Upper lobe of right lung (tissue), 1 donor: ENCODE results near the gene ZNF467. TPM values are rescaled to one million over a fixed set of nuclear protein-coding genes. Genes with fewer than 3 reads are reported as not detected.

Experiments used
- ATAC-seq: fragments of 200-7000 bp; cut with Tn5 transposase; one replicate; pipeline ENCODE4 v1.9.1; 2020; ENCODE audit warnings: mild to moderate bottlenecking, moderate library complexity
- DNase-seq: peaks from one replicate; pipeline ENCODE4 v3.0.0-alpha.2; 2020
- H3K27ac ChIP-seq: fragments of 200-600 bp; one replicate; pipeline ENCODE4 v1.8.0; 2022
- H3K27me3 ChIP-seq: fragments of 200-600 bp; one replicate; pipeline ENCODE4 v1.8.0; 2022; ENCODE audit warnings: mild to moderate bottlenecking
- H3K36me3 ChIP-seq: fragments of 200-600 bp; one replicate; pipeline ENCODE4 v1.8.0; 2022
- H3K4me1 ChIP-seq: fragments of 200-600 bp; one replicate; pipeline ENCODE4 v1.8.0; 2022
- H3K4me3 ChIP-seq: fragments of 200-600 bp; one replicate; pipeline ENCODE4 v1.8.0; 2022; ENCODE audit warnings: mild to moderate bottlenecking
- H3K9me3 ChIP-seq: fragments of 200-600 bp; one replicate; pipeline ENCODE4 v1.8.0; 2022
- intact Hi-C: fragments of 100-400 bp; cut with DNase I; formaldehyde crosslinking; loops from one replicate; pipeline ENCODE4 v1.11.0; 2022
- total RNA-seq: library from RNA; stranded (reverse); fragmentation: NEBNext Ultra II Directional; extraction: Animal tissue kit (Norgen Biotek cat#: 25700); gene quantifications from one replicate; pipeline ENCODE4 v1.2.1, GENCODE V29; 2021
- TF ChIP-seq, protein P1 (sequence below): fragments of 200-600 bp; IDR thresholded peaks from one replicate; pipeline ENCODE4 v1.8.0; 2022; ENCODE audit warnings: antibody characterized with exemption
- donor health status: DM: no; HTN: yes; CAD: no; lungs with severe emphysema.

ZNF467 gene
- total RNA-seq, 1 donor from 2014 or later, result 35.3 TPM

DNA sequence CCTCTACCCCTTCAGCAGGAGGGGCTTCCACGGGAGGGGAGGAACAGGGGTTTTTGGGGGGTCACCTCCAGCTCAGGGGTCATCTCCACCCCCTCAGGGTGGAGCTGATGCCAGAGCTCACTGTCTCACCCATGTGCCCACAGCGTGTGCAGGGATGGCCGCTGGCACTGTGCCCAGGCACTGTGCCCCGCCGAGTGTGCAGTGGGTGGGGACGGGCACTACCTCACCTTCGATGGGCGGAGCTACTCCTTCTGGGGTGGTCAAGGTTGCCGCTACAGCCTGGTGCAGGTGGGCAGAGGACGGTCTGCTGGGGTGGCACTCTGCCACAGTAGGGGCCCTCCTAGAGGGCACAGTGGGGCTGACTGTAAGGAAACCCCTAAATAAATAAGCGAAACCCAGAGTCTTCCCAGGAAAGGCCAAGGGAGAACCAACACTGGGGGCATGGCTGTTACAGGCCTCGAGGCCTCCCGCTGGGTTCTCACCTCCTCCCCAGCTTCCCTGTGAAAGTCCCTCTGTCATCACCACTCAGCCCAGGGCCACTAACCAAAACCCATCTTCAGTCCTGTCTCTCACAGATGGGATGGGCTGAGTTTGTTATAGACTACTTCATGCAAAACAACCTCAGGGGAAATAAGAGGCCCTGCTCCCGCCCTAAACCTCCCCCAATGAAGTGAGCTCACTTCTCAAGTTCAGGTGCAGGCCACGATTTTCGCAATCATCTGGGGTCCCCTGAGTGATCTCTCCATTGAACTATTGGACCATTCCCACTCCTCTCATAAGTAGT is 7.4 kb upstream of the ZNF467 start:
- H3K27ac ChIP-seq, result no peak overlapping the region
- no peak overlapping the region for H3K4me3 ChIP-seq
- intact Hi-C loops, result no loop called here
- H3K9me3 ChIP-seq, result no peaks in the 10 kb centered on the region
- no peak for ATAC-seq
- H3K36me3 ChIP-seq, result no peaks in the 10 kb centered on the region
- TF ChIP-seq, protein P1, sequence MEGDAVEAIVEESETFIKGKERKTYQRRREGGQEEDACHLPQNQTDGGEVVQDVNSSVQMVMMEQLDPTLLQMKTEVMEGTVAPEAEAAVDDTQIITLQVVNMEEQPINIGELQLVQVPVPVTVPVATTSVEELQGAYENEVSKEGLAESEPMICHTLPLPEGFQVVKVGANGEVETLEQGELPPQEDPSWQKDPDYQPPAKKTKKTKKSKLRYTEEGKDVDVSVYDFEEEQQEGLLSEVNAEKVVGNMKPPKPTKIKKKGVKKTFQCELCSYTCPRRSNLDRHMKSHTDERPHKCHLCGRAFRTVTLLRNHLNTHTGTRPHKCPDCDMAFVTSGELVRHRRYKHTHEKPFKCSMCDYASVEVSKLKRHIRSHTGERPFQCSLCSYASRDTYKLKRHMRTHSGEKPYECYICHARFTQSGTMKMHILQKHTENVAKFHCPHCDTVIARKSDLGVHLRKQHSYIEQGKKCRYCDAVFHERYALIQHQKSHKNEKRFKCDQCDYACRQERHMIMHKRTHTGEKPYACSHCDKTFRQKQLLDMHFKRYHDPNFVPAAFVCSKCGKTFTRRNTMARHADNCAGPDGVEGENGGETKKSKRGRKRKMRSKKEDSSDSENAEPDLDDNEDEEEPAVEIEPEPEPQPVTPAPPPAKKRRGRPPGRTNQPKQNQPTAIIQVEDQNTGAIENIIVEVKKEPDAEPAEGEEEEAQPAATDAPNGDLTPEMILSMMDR, result no peak
- peaks cover 4% of the 10 kb centered on the region for H3K4me1 ChIP-seq
- no peaks in the 10 kb centered on the region for H3K27me3 ChIP-seq
- DNase-seq, result no peak

- DNase-seq (no peak), ATAC-seq (no peak)
- H3K27me3 ChIP-seq, result no peaks in the 10 kb centered on the region
- no peaks in the 10 kb centered on the region for H3K36me3 ChIP-seq
- TF ChIP-seq, protein P1, result no peak
- no peaks in the 10 kb centered on the region for H3K9me3 ChIP-seq
- intact Hi-C loops, result no loop called here
- H3K4me1 ChIP-seq, result peaks cover 4% of the 10 kb centered on the region
- no peak overlapping the region for H3K4me3 ChIP-seq
- H3K27ac ChIP-seq, result no peak overlapping the region
Observed at GRCh38 chr7:149780056-149780455, 6.7 kb upstream of the ZNF467 start.

DNA sequence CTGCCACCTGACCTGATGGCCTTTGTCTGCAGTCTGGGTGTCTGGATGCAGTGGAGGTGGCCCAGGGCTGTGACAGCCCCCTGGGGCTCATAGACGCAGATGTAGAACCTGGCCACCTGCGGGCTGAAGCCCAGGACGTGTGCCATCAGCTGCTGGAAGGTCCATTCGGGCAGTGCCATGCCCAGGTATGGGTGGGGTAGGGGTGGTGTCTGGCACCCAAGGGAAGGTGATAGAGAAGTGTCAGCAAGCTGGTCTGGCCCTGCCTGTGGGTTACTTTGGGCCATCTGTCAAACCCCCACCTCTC is 6.1 kb upstream of the ZNF467 start:
- H3K4me3 ChIP-seq, result no peak overlapping the region
- no peak overlapping the region for H3K27ac ChIP-seq
- H3K4me1 ChIP-seq, result peaks cover 5% of the 10 kb centered on the region
- DNase-seq (no peak), ATAC-seq (no peak)
- no peaks in the 10 kb centered on the region for H3K36me3 ChIP-seq
- TF ChIP-seq, protein P1, result no peak
- intact Hi-C loops, result no loop called here
- H3K9me3 ChIP-seq, result no peaks in the 10 kb centered on the region
- H3K27me3 ChIP-seq, result no peaks in the 10 kb centered on the region

DNA sequence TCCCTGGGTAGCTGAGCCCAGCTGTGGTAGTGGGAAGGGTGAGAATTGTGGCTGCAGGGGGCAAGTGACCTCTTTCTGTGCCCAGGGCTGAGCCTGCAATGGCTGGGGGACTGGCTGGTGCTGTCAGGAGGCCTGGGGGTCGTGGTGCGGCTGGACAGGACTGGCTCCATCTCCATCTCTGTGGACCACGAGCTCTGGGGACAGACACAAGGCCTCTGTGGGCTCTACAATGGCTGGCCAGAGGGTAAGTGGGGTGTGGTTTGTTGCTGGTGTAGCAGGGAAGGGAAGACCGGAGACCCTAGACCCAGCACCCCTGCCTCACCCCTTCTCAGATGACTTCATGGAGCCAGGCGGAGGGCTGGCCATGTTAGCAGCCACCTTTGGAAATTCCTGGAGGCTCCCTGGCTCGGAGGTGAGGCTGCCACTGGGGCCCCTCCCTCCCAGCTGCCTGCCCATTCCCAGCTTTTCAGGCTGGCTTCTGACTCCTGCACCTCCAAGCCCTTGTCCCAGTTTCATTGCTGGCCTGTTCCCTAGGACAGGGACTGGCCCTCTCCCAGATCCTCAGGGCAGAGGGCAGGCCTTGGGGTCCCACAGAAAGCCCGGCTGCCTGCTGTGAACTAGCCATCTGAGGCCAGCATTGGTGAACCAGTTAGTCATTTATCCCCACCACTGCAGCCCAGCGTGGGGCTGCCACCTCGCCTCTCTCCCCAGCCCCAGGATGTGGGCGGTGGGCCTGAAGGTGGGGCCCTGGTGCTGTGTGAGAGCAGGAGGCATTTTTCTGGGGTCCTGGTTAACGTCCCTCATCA is 5.5 kb upstream of the ZNF467 start:
- Histone ChIP-seq H3K27me3 (no peaks in the 10 kb centered on the region), H3K36me3 (no peaks in the 10 kb centered on the region), H3K9me3 (no peaks in the 10 kb centered on the region), H3K4me3 (no peak overlapping the region), H3K4me1 (peaks cover 10% of the 10 kb centered on the region), H3K27ac (no peak overlapping the region)
- TF ChIP-seq, protein P1, result no peak
- intact Hi-C loops, result no loop called here
- no peak for ATAC-seq
- DNase-seq, result peak; percentile 54

- no peaks in the 10 kb centered on the region for H3K27me3 ChIP-seq
- no peak for DNase-seq
- no peak overlapping the region for H3K4me3 ChIP-seq
- no peak overlapping the region for H3K27ac ChIP-seq
- no peaks in the 10 kb centered on the region for H3K9me3 ChIP-seq
- intact Hi-C loops, result no loop called here
- no peaks in the 10 kb centered on the region for H3K36me3 ChIP-seq
- TF ChIP-seq, protein P1, result no peak
- H3K4me1 ChIP-seq, result peaks cover 10% of the 10 kb centered on the region
- no peak for ATAC-seq
Observed at GRCh38 chr7:149778327-149778637, 4.9 kb upstream of the ZNF467 start.
